SU-DHL-6 (cell line): Measurements from ENCODE around the gene DRGX.

Experiments used
- EZH2phosphoT487 ChIP-seq: fragments of 200-600 bp; sonication (generic), shearing (Covaris generic); conservative IDR thresholded peaks from 2 replicates; pipeline ENCODE4 v1.6.1; 2018; ENCODE audit warnings: mild to moderate bottlenecking, antibody characterized with exemption, low read length, moderate library complexity, mixed read lengths
- TF ChIP-seq, protein P1 (sequence below): fragments of 200-600 bp; sonication (generic); IDR thresholded peaks from one replicate; pipeline ENCODE4 v1.5.1; 2017; ENCODE audit warnings: antibody characterized with exemption, mild to moderate bottlenecking, low read length, moderate library complexity; ENCODE audit not compliant: insufficient read depth, poor library complexity, severe bottlenecking

DNA sequence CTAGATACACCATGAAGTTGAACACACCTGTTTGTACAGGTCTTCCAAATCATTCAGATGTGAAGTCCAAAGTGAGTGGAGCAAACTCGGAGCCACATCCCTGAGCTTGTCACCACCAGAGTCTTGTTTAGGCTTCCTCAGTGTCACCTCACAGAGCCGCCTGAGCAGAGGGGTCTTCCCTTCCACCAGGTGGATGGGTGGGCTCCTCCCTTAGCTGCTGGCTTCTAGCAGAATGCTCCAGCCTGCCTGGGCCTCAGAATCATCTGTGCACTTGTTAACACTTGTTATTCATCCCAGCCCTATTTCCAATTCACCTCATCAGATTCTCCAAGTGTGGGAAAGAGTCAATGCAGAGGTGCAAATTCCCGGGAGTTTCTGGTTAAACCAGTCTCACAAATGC lies 64.5 kb downstream of the DRGX start:
- TF ChIP-seq, protein P1, sequence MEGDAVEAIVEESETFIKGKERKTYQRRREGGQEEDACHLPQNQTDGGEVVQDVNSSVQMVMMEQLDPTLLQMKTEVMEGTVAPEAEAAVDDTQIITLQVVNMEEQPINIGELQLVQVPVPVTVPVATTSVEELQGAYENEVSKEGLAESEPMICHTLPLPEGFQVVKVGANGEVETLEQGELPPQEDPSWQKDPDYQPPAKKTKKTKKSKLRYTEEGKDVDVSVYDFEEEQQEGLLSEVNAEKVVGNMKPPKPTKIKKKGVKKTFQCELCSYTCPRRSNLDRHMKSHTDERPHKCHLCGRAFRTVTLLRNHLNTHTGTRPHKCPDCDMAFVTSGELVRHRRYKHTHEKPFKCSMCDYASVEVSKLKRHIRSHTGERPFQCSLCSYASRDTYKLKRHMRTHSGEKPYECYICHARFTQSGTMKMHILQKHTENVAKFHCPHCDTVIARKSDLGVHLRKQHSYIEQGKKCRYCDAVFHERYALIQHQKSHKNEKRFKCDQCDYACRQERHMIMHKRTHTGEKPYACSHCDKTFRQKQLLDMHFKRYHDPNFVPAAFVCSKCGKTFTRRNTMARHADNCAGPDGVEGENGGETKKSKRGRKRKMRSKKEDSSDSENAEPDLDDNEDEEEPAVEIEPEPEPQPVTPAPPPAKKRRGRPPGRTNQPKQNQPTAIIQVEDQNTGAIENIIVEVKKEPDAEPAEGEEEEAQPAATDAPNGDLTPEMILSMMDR = no peak
- no peak for TF ChIP-seq EZH2phosphoT487
